Right ventricle myocardium inferior (tissue), 1 donor: ENCODE results near the gene ATP5PO. TPM values are rescaled to one million over a fixed set of nuclear protein-coding genes. Genes with fewer than 3 reads are reported as not detected.
"Not testable (repeated sequence)": the region's sequence is repeated elsewhere in the genome, so short reads cannot be mapped to it uniquely, and the experiment has no call there.

ENCODE experiments used
- ATAC-seq: fragments of 200-7000 bp; cut with Tn5 transposase; one replicate; pipeline ENCODE4 v1.9.1; 2020; ENCODE audit warnings: mild to moderate bottlenecking, moderate library complexity
- DNase-seq: peaks from one replicate; pipeline ENCODE4 v3.0.0; 2021; ENCODE audit errors: missing footprints
- intact Hi-C: fragments of 100-400 bp; cut with DNase I; formaldehyde crosslinking; loops from one replicate; pipeline ENCODE4 v1.11.0; 2022
- total RNA-seq: library from RNA; stranded (reverse); fragmentation: NEBNext Ultra II Directional; extraction: Animal tissue kit (Norgen Biotek cat#: 25700); gene quantifications from one replicate; pipeline ENCODE4 v1.2.1, GENCODE V29; 2021
- donor health status: DM: no; HTN: yes; CAD: no; lungs with severe emphysema.

The ATP5PO gene
- total RNA-seq, 1 donor from 2014 or later: 886 TPM

- intact Hi-C loops: no loop called here
- no peak for ATAC-seq
- DNase-seq: no peak
Measured at GRCh38 chr21:33883118-33883517, 32.5 kb downstream of the ATP5PO start.

- DNase-seq (no peak), ATAC-seq (no peak)
- intact Hi-C loops: no loop called here
Measured at GRCh38 chr21:33881689-33882440, 33.7 kb downstream of the ATP5PO start.

GRCh38 chr21:33880626-33881025 is 35.0 kb downstream of the ATP5PO start:
- intact Hi-C loops: no loop called here
- ATAC-seq (no peak), DNase-seq (no peak)

GRCh38 chr21:33878824-33879223 is 36.8 kb downstream of the ATP5PO start:
- DNase-seq (no peak), ATAC-seq (no peak)
- intact Hi-C loops: no loop called here

GRCh38 chr21:33875026-33875695 is 40.4 kb downstream of the ATP5PO start:
- no peak for ATAC-seq
- intact Hi-C loops: no loop called here
- DNase-seq: no peak

GRCh38 chr21:33874161-33874560 is 41.4 kb downstream of the ATP5PO start:
- intact Hi-C loops: no loop called here
- ATAC-seq: no peak
- DNase-seq: no peak

GRCh38 chr21:33872881-33873515 is 42.6 kb downstream of the ATP5PO start:
- DNase-seq (no peak), ATAC-seq (no peak)
- intact Hi-C loops: no loop called here

GRCh38 chr21:33871171-33871570 is 44.4 kb downstream of the ATP5PO start:
- DNase-seq (no peak), ATAC-seq (no peak)
- intact Hi-C loops: no loop called here

GRCh38 chr21:33870768-33871167 is 44.8 kb downstream of the ATP5PO start:
- intact Hi-C loops: no loop called here
- ATAC-seq (no peak), DNase-seq (no peak)

- DNase-seq: no peak
- intact Hi-C loops: no loop called here
- no peak for ATAC-seq
Measured at GRCh38 chr21:33869873-33870272, 45.7 kb downstream of the ATP5PO start.

- ATAC-seq, intact Hi-C loops, DNase-seq: not testable (repeated sequence)
Measured at GRCh38 chr21:33867868-33868267, 47.7 kb downstream of the ATP5PO start.

GRCh38 chr21:33866826-33867225 is 48.8 kb downstream of the ATP5PO start:
- ATAC-seq: no peak
- intact Hi-C loops: no loop called here
- no peak for DNase-seq

- intact Hi-C loops: no loop called here
- DNase-seq (no peak), ATAC-seq (no peak)
Measured at GRCh38 chr21:33865996-33866575, 49.5 kb downstream of the ATP5PO start.

GRCh38 chr21:33865176-33865575 is 50.4 kb downstream of the ATP5PO start:
- ATAC-seq (no peak), DNase-seq (no peak)
- intact Hi-C loops: no loop called here

GRCh38 chr21:33864150-33864549 is 51.5 kb downstream of the ATP5PO start:
- intact Hi-C loops: no loop called here
- DNase-seq: no peak

GRCh38 chr21:33863191-33863590 is 52.4 kb downstream of the ATP5PO start:
- intact Hi-C loops, ATAC-seq, DNase-seq: not testable (repeated sequence)

More at GRCh38 chr21:33864150-33864549, 51.5 kb downstream of the ATP5PO start:
- ATAC-seq: no peak

- DNase-seq: no peak
- no peak for ATAC-seq
- intact Hi-C loops: no loop called here
Measured at GRCh38 chr21:33861125-33861524, 54.5 kb downstream of the ATP5PO start.

- intact Hi-C loops: no loop called here
- ATAC-seq (no peak), DNase-seq (no peak)
Measured at GRCh38 chr21:33860332-33860879, 55.2 kb downstream of the ATP5PO start.

GRCh38 chr21:33859373-33860102 is 56.1 kb downstream of the ATP5PO start:
- no peak for DNase-seq
- ATAC-seq: no peak
- intact Hi-C loops: no loop called here
